MG63 (cell line): ENCODE results near the gene TAMM41. TPM values are rescaled to one million over a fixed set of nuclear protein-coding genes. Genes with fewer than 3 reads are reported as not detected.
"Not testable (repeated sequence)": the region's sequence is repeated elsewhere in the genome, so short reads cannot be mapped to it uniquely, and the experiment has no call there.

ENCODE experiments used
- DNase-seq: peaks from one replicate; pipeline ENCODE4 v3.0.0-alpha.2; 2020
- H3K27me3 ChIP-seq: fragments of 250-450 bp; sonication (Bioruptor Pico); 2 replicates; pipeline ENCODE4 v1.5.1; 2020; ENCODE audit warnings: mild to moderate bottlenecking, moderate library complexity
- H3K36me3 ChIP-seq: fragments of 250-450 bp; sonication (Bioruptor Pico); 2 replicates; pipeline ENCODE4 v1.5.1; 2020; ENCODE audit warnings: mild to moderate bottlenecking, moderate library complexity
- H3K4me3 ChIP-seq: fragments of 250-450 bp; sonication (Bioruptor Pico); 2 replicates; pipeline ENCODE4 v1.5.1; 2020; ENCODE audit warnings: mild to moderate bottlenecking, moderate library complexity
- H3K9me3 ChIP-seq: fragments of 250-450 bp; sonication (Bioruptor Pico); 2 replicates; pipeline ENCODE4 v1.5.1; 2020; ENCODE audit warnings: mild to moderate bottlenecking, moderate library complexity
- total RNA-seq: library from RNA; depleted of rRNA; stranded (reverse); fragments of >200 nt; shearing (Covaris generic); gene quantifications from 2 replicates; pipeline ENCODE4 v1.2.3, GENCODE V29; 2014; ENCODE audit warnings: low replicate concordance

TAMM41 gene
- total RNA-seq, 1 experiment from 2014 or later: 0.59 TPM

- DNase-seq: peak; percentile 21
- H3K27me3 ChIP-seq: no peaks in the 10 kb centered on the region
- no peaks in the 10 kb centered on the region for H3K36me3 ChIP-seq
- no peak overlapping the region for H3K4me3 ChIP-seq
- H3K9me3 ChIP-seq: no peaks in the 10 kb centered on the region
These were observed 67.1 kb downstream of the TAMM41 start for GRCh38 chr3:11779626-11780025.

GRCh38 chr3:11778248-11778647 lies 68.4 kb downstream of the TAMM41 start:
- H3K27me3 ChIP-seq: no peaks in the 10 kb centered on the region
- no peaks in the 10 kb centered on the region for H3K9me3 ChIP-seq
- no peak overlapping the region for H3K4me3 ChIP-seq
- H3K36me3 ChIP-seq: no peaks in the 10 kb centered on the region
- no peak for DNase-seq

GRCh38 chr3:11776346-11776745 lies 70.3 kb downstream of the TAMM41 start:
- DNase-seq: no peak
- H3K27me3 ChIP-seq: no peaks in the 10 kb centered on the region
- H3K4me3 ChIP-seq: no peak overlapping the region
- H3K36me3 ChIP-seq: no peaks in the 10 kb centered on the region
- H3K9me3 ChIP-seq: no peaks in the 10 kb centered on the region

- Histone ChIP-seq H3K36me3 (no peaks in the 10 kb centered on the region), H3K4me3 (no peak overlapping the region), H3K9me3 (no peaks in the 10 kb centered on the region), H3K27me3 (no peaks in the 10 kb centered on the region)
- no peak for DNase-seq
These were observed 71.2 kb downstream of the TAMM41 start for GRCh38 chr3:11775493-11775892.

GRCh38 chr3:11774296-11774877 lies 72.3 kb downstream of the TAMM41 start:
- Histone ChIP-seq H3K9me3 (no peaks in the 10 kb centered on the region), H3K4me3 (no peak overlapping the region), H3K36me3 (no peaks in the 10 kb centered on the region), H3K27me3 (no peaks in the 10 kb centered on the region)
- DNase-seq: peak; percentile 25

GRCh38 chr3:11771931-11772330 lies 74.8 kb downstream of the TAMM41 start:
- not testable (repeated sequence) for H3K36me3 ChIP-seq, H3K9me3 ChIP-seq, H3K4me3 ChIP-seq, DNase-seq, H3K27me3 ChIP-seq

GRCh38 chr3:11770477-11771391 lies 76.0 kb downstream of the TAMM41 start:
- peak; percentile 18 for DNase-seq
- Histone ChIP-seq H3K27me3 (no peaks in the 10 kb centered on the region), H3K36me3 (no peaks in the 10 kb centered on the region), H3K9me3 (no peaks in the 10 kb centered on the region), H3K4me3 (no peak overlapping the region)

GRCh38 chr3:11769704-11770476 lies 76.8 kb downstream of the TAMM41 start:
- DNase-seq: no peak
- Histone ChIP-seq H3K36me3 (no peaks in the 10 kb centered on the region), H3K4me3 (no peak overlapping the region), H3K9me3 (no peaks in the 10 kb centered on the region), H3K27me3 (no peaks in the 10 kb centered on the region)

GRCh38 chr3:11768604-11769003 lies 78.1 kb downstream of the TAMM41 start:
- H3K4me3 ChIP-seq: no peak overlapping the region
- H3K27me3 ChIP-seq: no peaks in the 10 kb centered on the region
- H3K9me3 ChIP-seq: no peaks in the 10 kb centered on the region
- no peak for DNase-seq
- H3K36me3 ChIP-seq: no peaks in the 10 kb centered on the region

- Histone ChIP-seq H3K27me3 (no peaks in the 10 kb centered on the region), H3K9me3 (no peaks in the 10 kb centered on the region), H3K4me3 (no peak overlapping the region), H3K36me3 (no peaks in the 10 kb centered on the region)
- peak; percentile 49 for DNase-seq
These were observed 81.7 kb downstream of the TAMM41 start for GRCh38 chr3:11764931-11765363.

- H3K27me3 ChIP-seq: no peaks in the 10 kb centered on the region
- no peaks in the 10 kb centered on the region for H3K9me3 ChIP-seq
- no peak overlapping the region for H3K4me3 ChIP-seq
- H3K36me3 ChIP-seq: no peaks in the 10 kb centered on the region
- no peak for DNase-seq
These were observed 86.7 kb downstream of the TAMM41 start for GRCh38 chr3:11759996-11760395.

GRCh38 chr3:11757929-11758328 lies 88.8 kb downstream of the TAMM41 start:
- no peak overlapping the region for H3K4me3 ChIP-seq
- H3K27me3 ChIP-seq: no peaks in the 10 kb centered on the region
- no peaks in the 10 kb centered on the region for H3K9me3 ChIP-seq
- no peak for DNase-seq
- H3K36me3 ChIP-seq: no peaks in the 10 kb centered on the region

GRCh38 chr3:11757441-11757875 lies 89.2 kb downstream of the TAMM41 start:
- no peaks in the 10 kb centered on the region for H3K9me3 ChIP-seq
- no peak overlapping the region for H3K4me3 ChIP-seq
- H3K36me3 ChIP-seq: no peaks in the 10 kb centered on the region
- DNase-seq: no peak
- H3K27me3 ChIP-seq: no peaks in the 10 kb centered on the region

- Histone ChIP-seq H3K4me3 (no peak overlapping the region), H3K36me3 (no peaks in the 10 kb centered on the region), H3K9me3 (no peaks in the 10 kb centered on the region), H3K27me3 (no peaks in the 10 kb centered on the region)
- DNase-seq: no peak
These were observed 91.4 kb downstream of the TAMM41 start for GRCh38 chr3:11755276-11755675.

GRCh38 chr3:11752254-11752653 lies 94.4 kb downstream of the TAMM41 start:
- not testable (repeated sequence) for H3K27me3 ChIP-seq, H3K36me3 ChIP-seq, H3K9me3 ChIP-seq, DNase-seq, H3K4me3 ChIP-seq

- not testable (repeated sequence) for H3K27me3 ChIP-seq, DNase-seq, H3K36me3 ChIP-seq, H3K4me3 ChIP-seq, H3K9me3 ChIP-seq
These were observed 98.4 kb downstream of the TAMM41 start for GRCh38 chr3:11748306-11748705.
